HepG2 (cell line): ENCODE results near the gene KRTAP1-3. TPM values are rescaled to one million over a fixed set of nuclear protein-coding genes. Genes with fewer than 3 reads are reported as not detected.

ENCODE experiments used
- ATAC-seq: fragments of 200-7000 bp; cut with Tn5 transposase; 3 replicates; pipeline ENCODE4 v1.9.1; 2020; ENCODE audit warnings: mild to moderate bottlenecking, moderate library complexity
- BruUV-seq: library from RNA; stranded (reverse); fragments of 400-500 nt; replicated peaks from 2 replicates; lab custom pipeline; 2021; lab: Mats Ljungman, UMichigan
- CTCF ChIA-PET: fragments of 300-600 bp; formaldehyde crosslinking; extraction: SDS; loops from one replicate; lab custom pipeline; 2021; ENCODE audit warnings: low total read pairs, inconsistent platforms, low intra/inter-chr PET ratio; lab: Yijun Ruan, JAX
- POLR2A ChIA-PET: fragments of 350-600 bp; sonication (Branson Sonifier 250); formaldehyde crosslinking; loops from one replicate; lab custom pipeline; 2020; ENCODE audit warnings: antibody characterized with exemption, inconsistent platforms; lab: Yijun Ruan, JAX
- DNase-seq: peaks from one replicate; pipeline ENCODE4 v3.0.0-alpha.2; 2015; ENCODE audit warnings: low spot score
- FAIRE-seq: peaks from 3 replicates; lab custom pipeline; 2011; peaks lifted over from hg19 to GRCh38; lab: Jason Lieb, UNC
- H2AFZ ChIP-seq: one replicate; pipeline ENCODE4 v1.6.1; 2011; ENCODE audit warnings: low read length, inconsistent platforms
- H3K27ac ChIP-seq: fragments of 300-600 bp; 3 replicates; pipeline ENCODE4 v1.8.0; 2011; ENCODE audit warnings: mixed run types, mild to moderate bottlenecking, mixed read lengths, low read length, inconsistent platforms; ENCODE audit not compliant: insufficient read depth; ENCODE audit errors: extremely low read length
- H3K27me3 ChIP-seq, 2 experiments: fragments of 200-600 bp in 1 of 2; 2 replicates in 1 of 2; 3 replicates in 1 of 2; pipeline versions ENCODE4 v1.6.0 to v1.8.0; 2011; ENCODE audit warnings: low read length in 2 of 2, mild to moderate bottlenecking in 2 of 2, moderate library complexity in 2 of 2, inconsistent platforms in 1 of 2; ENCODE audit not compliant: insufficient read depth in 2 of 2, control insufficient read depth in 1 of 2
- H3K36me3 ChIP-seq, 2 experiments: fragments of 200-600 bp in 1 of 2; replicated peaks in 1 of 2; 2 replicates in 1 of 2; 3 replicates in 1 of 2; pipeline versions ENCODE4 v1.5.1 to v1.8.0; 2011; ENCODE audit warnings: low read length in 2 of 2, inconsistent platforms in 1 of 2; ENCODE audit not compliant: insufficient read depth in 2 of 2, control insufficient read depth in 1 of 2
- H3K4me1 ChIP-seq: 2 replicates; pipeline ENCODE4 v1.5.1; 2012; ENCODE audit warnings: low read length, inconsistent platforms; ENCODE audit not compliant: insufficient read depth
- H3K4me2 ChIP-seq: 2 replicates; pipeline ENCODE4 v1.6.0; 2011; ENCODE audit warnings: low read depth, low read length, inconsistent platforms
- H3K4me3 ChIP-seq, 3 experiments: fragments of 200-600 bp in 1 of 3; sonication (generic), shearing (Covaris generic) in 1 of 3; replicated peaks in 1 of 3; 2 replicates each; pipeline ENCODE4 v1.5.1; 2011 to 2016; ENCODE audit warnings: low read length in 3 of 3, inconsistent platforms in 2 of 3, low read depth in 2 of 3, mild to moderate bottlenecking in 2 of 3, control low read depth in 1 of 3, mixed read lengths in 1 of 3; ENCODE audit not compliant: insufficient read depth in 1 of 3
- H3K79me2 ChIP-seq: one replicate; pipeline ENCODE4 v1.6.1; 2011; ENCODE audit warnings: low read length, inconsistent platforms; ENCODE audit not compliant: insufficient read depth
- H3K9ac ChIP-seq: 2 replicates; pipeline ENCODE4 v1.6.0; 2011; ENCODE audit warnings: mild to moderate bottlenecking, low read depth, low read length, inconsistent platforms; ENCODE audit not compliant: insufficient read depth
- H3K9me3 ChIP-seq: 2 replicates; pipeline ENCODE4 v1.5.1; 2012; ENCODE audit warnings: mild to moderate bottlenecking, low read length
- H4K20me1 ChIP-seq: 2 replicates; pipeline ENCODE4 v1.6.0; 2011; ENCODE audit warnings: inconsistent platforms, mild to moderate bottlenecking, low read length, moderate library complexity; ENCODE audit not compliant: insufficient read depth
- ATF3 ChIP-seq: sonication (generic); formaldehyde crosslinking; IDR thresholded peaks from 2 replicates; pipeline ENCODE4 v1.4.0; 2020; ENCODE audit warnings: missing genetic modification reagents
- ATF4 ChIP-seq, 2 experiments: fragments of 450-650 bp in 1 of 2; sonication (generic) in 1 of 2; formaldehyde crosslinking; IDR thresholded peaks; 2 replicates each; pipeline versions ENCODE4 v1.5.0 to v1.8.0; 2020 to 2022; ENCODE audit warnings: mild to moderate bottlenecking in 1 of 2, missing genetic modification reagents in 1 of 2
- CEBPB ChIP-seq: IDR thresholded peaks from 2 replicates; pipeline ENCODE4 v1.6.1; 2011; ENCODE audit warnings: low read depth, low read length, improper control_type of control experiment, borderline replicate concordance
- CEBPG ChIP-seq: IDR thresholded peaks from 2 replicates; pipeline ENCODE4 v1.6.1; 2016
- CENPX ChIP-seq: sonication (generic); formaldehyde crosslinking; IDR thresholded peaks from 2 replicates; pipeline ENCODE4 v1.9.0; 2021; ENCODE audit warnings: mild to moderate bottlenecking, missing genetic modification reagents, moderate library complexity
- ETS1 ChIP-seq: sonication (generic); formaldehyde crosslinking; IDR thresholded peaks from 2 replicates; pipeline ENCODE4 v1.4.0; 2020; ENCODE audit warnings: missing genetic modification reagents
- ETV5 ChIP-seq: IDR thresholded peaks from 2 replicates; pipeline ENCODE4 v1.6.1; 2018; ENCODE audit warnings: missing biosample characterization, missing genetic modification reagents, inconsistent platforms, borderline replicate concordance
- FOSL2 ChIP-seq: sonication (generic); formaldehyde crosslinking; IDR thresholded peaks from 2 replicates; pipeline ENCODE4 v1.4.0; 2020; ENCODE audit warnings: missing genetic modification reagents
- FOXJ3 ChIP-seq: sonication (generic); formaldehyde crosslinking; IDR thresholded peaks from 2 replicates; pipeline ENCODE4 v1.4.0; 2020; ENCODE audit warnings: missing genetic modification reagents, mild to moderate bottlenecking, borderline replicate concordance
- HHEX ChIP-seq: IDR thresholded peaks from 2 replicates; pipeline ENCODE4 v1.6.1; 2016; ENCODE audit warnings: control low read depth
- KDM5A ChIP-seq: fragments of 200-600 bp; sonication (generic); IDR thresholded peaks from 2 replicates; pipeline ENCODE4 v1.7.0; 2018; ENCODE audit warnings: antibody characterized with exemption, mild to moderate bottlenecking, low read length, borderline replicate concordance
- MAFK ChIP-seq, 2 experiments: IDR thresholded peaks in 1 of 2; conservative IDR thresholded peaks in 1 of 2; 2 replicates each; pipeline ENCODE4 v1.6.1; 2011; ENCODE audit warnings: improper control_type of control experiment in 2 of 2, low read length in 2 of 2
- MAZ ChIP-seq, 2 experiments: sonication (generic) in 1 of 2; formaldehyde crosslinking in 1 of 2; IDR thresholded peaks; 2 replicates each; pipeline versions ENCODE4 v1.5.0 to v1.6.1; 2012 to 2020; ENCODE audit warnings: low read depth in 2 of 2, mild to moderate bottlenecking in 2 of 2, borderline replicate concordance in 1 of 2, improper control_type of control experiment in 1 of 2, low read length in 1 of 2, missing genetic modification reagents in 1 of 2, moderate library complexity in 1 of 2
- PPARG ChIP-seq: conservative IDR thresholded peaks from 2 replicates; pipeline ENCODE4 v1.6.1; 2016; ENCODE audit warnings: missing biosample characterization, missing genetic modification reagents
- ZFP62 ChIP-seq: sonication (generic); formaldehyde crosslinking; IDR thresholded peaks from 2 replicates; pipeline ENCODE4 v1.4.0; 2020; ENCODE audit warnings: missing genetic modification reagents
- ZNF547 ChIP-seq: sonication (generic); formaldehyde crosslinking; IDR thresholded peaks from 2 replicates; pipeline ENCODE4 v1.5.1; 2020; ENCODE audit warnings: mild to moderate bottlenecking, missing genetic modification reagents
- WGBS: methylation state at CpG from one replicate; pipeline ENCODE4 v1.1.6; 2017; ENCODE audit warnings: low lambda C conversion rate; 5-methylcytosine and 5-hydroxymethylcytosine counted together
- in situ Hi-C: cut with HindIII; loops from 2 replicates; pipeline ENCODE4 v1.10.0; 2017; ENCODE audit warnings: low pct_unique_long_range_greater_than_20kb; ENCODE audit not compliant: extremely low pct_ligation_motif_present
- intact Hi-C: fragments of 100-400 bp; cut with micrococcal nuclease; formaldehyde crosslinking; loops from one replicate; pipeline ENCODE4 v1.10.0; 2022; ENCODE audit not compliant: unreplicated experiment
- polyA plus RNA-seq, 8 experiments: library from polyadenylated mRNA; depleted of rRNA in 3 of 8; stranded (reverse) in 7 of 8; unstranded in 1 of 8; fragments of >200 nt; fragmentation: Illumina TruSeq in 4 of 8; extraction: Trizol in 4 of 8; gene quantifications; 2 replicates each; pipeline versions ENCODE4 v1.2.1 to v1.2.3, GENCODE V29; 2011 to 2016; ENCODE audit warnings: low read depth in 4 of 8, missing spikeins in 1 of 8, mixed read lengths in 1 of 8; ENCODE audit not compliant: insufficient read depth in 1 of 8
- total RNA-seq, 5 experiments: library from RNA; depleted of rRNA; stranded (reverse); fragments of >200 nt; fragmentation: Illumina TruSeq; extraction: Trizol; gene quantifications; 2 replicates each; pipeline ENCODE4 v1.2.3, GENCODE V29; 2016; ENCODE audit warnings: low read depth in 1 of 5

The KRTAP1-3 gene
- total and polyA plus RNA-seq, 2 of the 13 experiments (the other 11 are each of a cell fraction or from before 2014, with no cell fraction given), result not detected

GRCh38 chr17:41067281-41067680 lies 32.6 kb upstream of the KRTAP1-3 start (continued):
- TF ChIP-seq ZNF547 (CRISPR knock-in tag) (no peak), ETV5 (no peak), HHEX (CRISPR knock-in tag) (no peak), ZFP62 (CRISPR knock-in tag) (no peak), MAZ (IDR thresholded peaks at IDR 0.05; ENCODE audit: borderline replicate concordance, low read depth, low read length) (no peak), MAZ (CRISPR knock-in tag; IDR thresholded peaks at IDR 0.05; ENCODE audit: low read depth) (no peak)

- BruUV-seq, result no TSS peak
- Histone ChIP-seq H3K79me2 (no peaks in the 10 kb centered on the region), H3K27ac (no peak within 1 kb of the TSS), H2AFZ (no peak within 1 kb of the TSS), H3K4me3 (no peak within 1 kb of the TSS), H3K4me1 (peaks cover 23% of the 10 kb centered on the region), H3K4me2 (no peak within 1 kb of the TSS), H3K27me3 (no peaks in the 10 kb centered on the region), H3K9ac (no peak within 1 kb of the TSS), H3K9me3 (no peaks in the 10 kb centered on the region), H4K20me1 (no peaks in the 10 kb centered on the region), H3K36me3 (no peaks in the 10 kb centered on the region)
- FAIRE-seq (no peak), ATAC-seq (no peak), DNase-seq (peak; percentile 28)
- ChIA-PET CTCF (no interaction called here), POLR2A (no interaction called here)
- intact Hi-C loops, result no loop called here
- TF ChIP-seq KDM5A, result no peak
- peak; percentile 60 for TF ChIP-seq CEBPB
- no peak for TF ChIP-seq ETS1 (CRISPR knock-in tag)
- 0 out of 2 replicates have a peak, but pooled peaks have one; percentile 26 for TF ChIP-seq ATF3
- no peak for TF ChIP-seq PPARG (CRISPR knock-in tag)
- no peak for TF ChIP-seq CENPX (CRISPR knock-in tag)
- no peak for TF ChIP-seq FOXJ3 (CRISPR knock-in tag)
- TF ChIP-seq FOSL2 (CRISPR knock-in tag), result peak; percentile 53
- 0 out of 2 replicates have a peak, but pooled peaks have one; percentile 50 for TF ChIP-seq CEBPG
- peak in 1 of 2 experiments; percentile 5; a peak in 1 of 4 replicates for TF ChIP-seq MAFK (conservative IDR thresholded peaks at IDR 0.05 in 1 of 2, IDR thresholded peaks at IDR 0.05 in 1 of 2; ENCODE audit: low read length in 2 of 2)
- peak in 1 of 2 experiments; percentile 61; a peak in 1 of 4 replicates for TF ChIP-seq ATF4 (CRISPR knock-in tag; IDR thresholded peaks at IDR 0.05)
- in situ Hi-C loops, result no loop called here
- 82% methylated on average over 6 of the region's 6 CpGs for WGBS
Measured at GRCh38 chr17:41065829-41066624, 31.4 kb upstream of the KRTAP1-3 start, which contains the start of gene KRTAP2-4. KRTAP2-4 (minus strand) TSS chr17:41065879; CDS start chr17:41065845, 34 bp downstream.
